HG03469 (cell line): ENCODE results near the gene EFNA1.

Source experiments
- ATAC-seq: cut with Tn5 transposase; IDR thresholded peaks from one replicate; pipeline ENCODE4 v1.9.1; 2021; ENCODE audit warnings: mild to moderate bottlenecking, moderate library complexity, moderate number of reproducible peaks; ENCODE audit not compliant: unreplicated experiment

EFNA1 gene

DNA sequence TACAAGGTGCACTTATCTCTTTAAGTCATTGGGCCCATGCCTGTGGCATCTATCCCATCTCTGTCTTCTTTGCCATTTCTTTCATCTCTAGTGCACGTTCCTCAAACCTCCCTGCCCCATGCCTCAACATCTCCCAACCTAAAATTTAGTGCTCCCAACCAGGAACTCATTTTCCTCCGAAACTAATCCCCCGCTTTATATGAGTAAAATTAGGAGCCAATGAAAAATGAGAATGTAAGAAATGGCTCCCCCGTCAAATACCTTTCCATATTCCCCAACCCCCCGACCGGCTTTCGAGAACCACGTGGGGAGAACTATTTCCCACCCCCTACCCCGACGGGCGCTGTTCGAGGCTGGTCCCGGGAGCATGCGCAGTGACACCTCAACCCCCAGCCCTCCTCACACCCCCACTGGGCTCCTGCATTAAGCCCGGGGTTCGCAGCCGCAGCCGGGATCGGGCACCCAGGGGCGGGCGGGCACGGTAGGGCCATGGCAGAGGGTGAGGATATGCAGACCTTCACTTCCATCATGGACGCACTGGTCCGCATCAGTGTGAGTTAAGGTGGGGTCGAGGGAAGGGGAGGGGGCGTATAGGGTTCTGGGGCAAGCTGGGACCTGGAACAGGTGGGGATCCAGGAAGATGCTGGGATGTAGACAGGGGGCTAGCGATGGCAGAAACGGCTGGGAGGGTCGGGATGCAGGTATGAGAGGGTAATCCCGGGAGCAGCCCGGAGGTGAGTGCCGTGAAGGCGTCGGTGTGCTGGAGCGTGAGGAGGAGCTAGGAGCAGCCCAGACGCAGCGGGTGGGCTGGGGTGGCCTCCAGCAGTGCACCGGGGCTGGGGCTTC is 46.0 kb downstream of the EFNA1 start, which contains the start of gene TRIM46:
TRIM46 (plus strand) TSS at position 372 of the 846 bp plus-strand sequence; CDS start at position 490, 118 bp downstream.
- ATAC-seq: no peak

DNA sequence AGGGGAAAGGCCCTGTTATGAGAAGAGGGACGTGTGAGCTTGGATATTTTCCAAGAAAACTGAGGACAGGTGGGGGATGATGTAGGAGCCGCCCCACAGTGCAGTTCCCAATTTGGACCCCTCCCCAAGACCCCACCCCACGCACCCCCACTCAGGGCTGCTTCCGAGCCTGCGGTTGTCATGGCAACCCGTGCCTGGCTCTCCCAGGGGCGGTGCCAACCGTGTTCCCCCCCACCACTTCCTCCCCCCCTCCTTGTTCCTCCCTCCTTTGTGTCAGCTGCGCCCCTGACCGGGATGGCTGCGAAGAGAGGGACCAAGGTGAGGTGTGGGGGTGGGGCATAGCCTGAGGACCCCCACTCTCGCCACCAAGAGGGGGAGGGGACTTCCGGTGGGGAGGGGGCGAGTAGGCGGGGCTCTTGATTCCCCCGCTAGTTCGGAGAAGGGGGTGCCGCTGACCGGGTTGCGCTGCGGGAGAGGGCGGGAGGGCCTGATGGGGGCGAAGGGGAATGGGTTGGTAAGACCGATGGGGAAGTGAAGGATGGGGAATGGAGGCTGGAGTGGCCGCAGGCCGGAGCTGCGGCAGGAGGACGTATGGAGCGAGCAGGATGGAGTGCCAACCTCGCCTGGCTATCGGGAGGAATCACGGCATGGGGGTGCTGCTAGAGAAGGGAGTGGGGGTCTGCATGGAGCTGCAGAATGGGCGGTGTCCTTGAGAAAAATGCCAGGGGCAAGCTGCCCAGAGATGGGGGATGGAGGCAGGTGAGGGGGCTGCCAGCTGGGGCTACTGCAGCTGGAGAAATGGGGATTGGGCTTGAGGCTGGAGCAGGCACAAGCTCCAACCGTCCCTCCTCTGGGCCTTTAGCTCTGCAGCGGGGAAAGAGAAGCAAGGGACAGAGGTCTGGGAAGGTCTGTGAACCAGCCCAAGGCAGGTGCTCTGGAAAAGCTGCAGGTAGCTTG is 46.9 kb downstream of the EFNA1 start:
- ATAC-seq: no peak

DNA sequence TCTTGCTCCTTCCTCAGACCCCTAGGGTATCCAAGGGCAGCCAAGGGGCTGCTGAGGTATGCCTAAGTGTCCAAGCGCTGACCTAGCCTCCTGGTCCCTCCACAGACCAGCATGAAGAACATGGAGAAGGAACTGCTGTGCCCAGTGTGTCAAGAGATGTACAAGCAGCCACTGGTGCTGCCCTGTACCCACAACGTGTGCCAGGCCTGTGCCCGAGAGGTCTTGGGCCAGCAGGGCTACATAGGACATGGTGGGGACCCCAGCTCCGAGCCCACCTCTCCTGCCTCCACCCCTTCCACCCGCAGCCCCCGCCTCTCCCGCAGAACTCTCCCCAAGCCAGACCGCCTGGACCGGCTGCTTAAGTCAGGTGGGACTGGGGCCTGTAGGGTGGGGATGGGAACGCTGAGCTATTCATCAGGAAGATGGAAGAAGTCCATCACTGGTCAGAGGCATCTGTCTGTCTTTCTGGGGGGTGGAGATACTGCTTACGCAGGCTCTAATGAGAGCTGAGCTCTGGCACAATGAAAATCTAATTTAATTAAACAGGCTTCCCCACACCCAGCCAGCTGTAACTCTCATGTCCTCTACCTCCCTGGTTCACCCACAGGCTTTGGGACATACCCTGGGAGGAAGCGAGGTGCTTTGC is 47.7 kb downstream of the EFNA1 start:
- ATAC-seq: no peak

GRCh38 chr1:155175927-155176371 is 48.3 kb downstream of the EFNA1 start:
- no peak for ATAC-seq

GRCh38 chr1:155176544-155177071 is 48.9 kb downstream of the EFNA1 start:
- ATAC-seq: no peak

- no peak for ATAC-seq
Observed at GRCh38 chr1:155177192-155177917, 49.7 kb downstream of the EFNA1 start.

DNA sequence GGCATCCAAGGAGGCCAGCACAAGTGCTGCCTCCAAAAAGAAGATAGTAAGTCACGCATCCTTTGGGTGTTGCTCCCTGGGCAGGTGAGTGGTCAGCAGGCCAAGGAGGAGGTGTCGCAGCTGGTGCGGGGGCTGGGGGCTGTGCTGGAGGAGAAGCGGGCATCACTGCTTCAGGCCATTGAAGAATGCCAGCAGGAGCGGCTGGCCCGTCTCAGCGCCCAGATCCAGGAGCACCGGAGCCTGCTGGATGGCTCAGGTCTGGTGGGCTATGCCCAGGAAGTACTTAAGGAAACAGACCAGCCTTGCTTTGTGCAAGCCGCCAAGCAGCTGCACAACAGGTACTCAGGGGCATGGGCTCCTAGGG is 50.2 kb downstream of the EFNA1 start:
- ATAC-seq: no peak

GRCh38 chr1:155178441-155179111 is 50.9 kb downstream of the EFNA1 start:
- ATAC-seq: no peak

DNA sequence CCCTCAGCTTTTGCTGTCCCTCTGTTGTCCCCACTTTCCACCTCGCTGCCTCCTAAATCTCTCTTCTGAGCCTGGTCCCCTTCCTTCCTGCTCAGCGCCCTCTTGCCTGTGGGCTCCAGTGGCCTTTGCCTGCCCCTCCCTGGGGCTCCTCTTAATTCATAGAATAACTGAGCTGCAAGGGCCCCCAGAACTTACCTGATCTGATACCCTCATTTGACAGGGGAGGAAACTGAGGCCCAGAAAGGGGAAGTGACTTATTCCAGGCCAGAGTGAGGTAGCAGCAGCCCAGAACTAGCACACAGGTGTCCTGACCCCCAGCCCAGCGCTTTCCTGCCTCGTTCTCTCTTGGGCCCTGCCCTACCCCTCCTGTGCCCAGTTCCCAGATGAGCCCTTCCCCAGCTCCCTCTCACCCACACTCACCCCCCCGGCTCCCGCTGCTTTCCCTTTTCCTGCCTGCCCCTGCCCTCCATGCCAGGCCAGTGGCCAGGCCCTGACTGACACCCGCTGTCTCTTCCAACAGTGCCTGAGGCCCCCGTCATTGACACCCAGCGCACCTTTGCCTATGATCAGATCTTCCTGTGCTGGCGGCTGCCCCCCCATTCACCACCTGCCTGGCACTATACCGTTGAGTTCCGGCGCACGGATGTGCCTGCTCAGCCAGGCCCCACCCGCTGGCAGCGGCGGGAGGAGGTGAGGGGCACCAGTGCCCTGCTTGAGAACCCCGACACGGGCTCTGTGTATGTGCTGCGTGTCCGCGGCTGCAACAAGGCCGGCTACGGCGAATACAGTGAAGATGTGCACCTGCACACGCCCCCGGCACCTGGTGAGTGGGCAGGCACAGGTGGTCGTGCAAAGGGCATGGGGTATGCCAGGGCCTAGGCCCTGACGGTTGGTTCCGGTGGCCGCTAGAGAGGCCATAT is 51.7 kb downstream of the EFNA1 start:
- ATAC-seq: no peak

- no peak for ATAC-seq
Observed at GRCh38 chr1:155181371-155182051, 53.8 kb downstream of the EFNA1 start.

GRCh38 chr1:155182052-155182550 is 54.4 kb downstream of the EFNA1 start:
- no peak for ATAC-seq

DNA sequence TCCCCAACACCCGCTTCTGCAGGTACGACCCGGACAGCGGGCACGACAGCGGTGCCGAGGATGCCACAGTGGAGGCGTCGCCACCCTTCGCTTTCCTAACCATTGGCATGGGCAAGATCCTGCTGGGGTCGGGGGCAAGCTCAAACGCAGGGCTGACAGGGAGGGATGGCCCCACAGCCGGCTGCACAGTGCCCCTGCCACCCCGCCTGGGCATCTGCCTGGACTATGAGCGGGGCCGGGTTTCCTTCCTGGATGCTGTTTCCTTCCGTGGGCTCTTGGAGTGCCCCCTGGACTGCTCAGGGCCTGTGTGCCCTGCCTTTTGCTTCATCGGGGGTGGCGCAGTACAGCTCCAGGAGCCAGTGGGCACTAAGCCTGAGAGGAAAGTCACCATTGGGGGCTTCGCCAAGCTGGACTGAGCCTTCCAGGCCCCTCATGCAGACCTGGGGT is 56.1 kb downstream of the EFNA1 start:
- no peak for ATAC-seq

- ATAC-seq: no peak
Observed at GRCh38 chr1:155184351-155184811, 56.7 kb downstream of the EFNA1 start.
